BLaER1 treated with 17β-estradiol and CSF1 and Interleukin-3, amounts not matched to agents 10 nM and 100 nM (cell line): ENCODE data around the gene DCX.

Experiments
- H3K27ac ChIP-seq, 11 experiments: shearing (Covaris generic); formaldehyde crosslinking; 2 replicates each; pipeline ENCODE4 v1.8.1; 2022
- H3K27me3 ChIP-seq, 11 experiments: shearing (Covaris generic); formaldehyde crosslinking; 2 replicates each; pipeline ENCODE4 v1.8.1; 2022
- H3K36me3 ChIP-seq, 11 experiments: shearing (Covaris generic); formaldehyde crosslinking; 2 replicates each; pipeline ENCODE4 v1.8.1; 2022
- H3K4me1 ChIP-seq, 10 experiments: shearing (Covaris generic); formaldehyde crosslinking; 2 replicates each; pipeline ENCODE4 v1.8.1; 2022
- H3K4me2 ChIP-seq, 11 experiments: shearing (Covaris generic); formaldehyde crosslinking; 2 replicates each; pipeline ENCODE4 v1.8.1; 2022
- H3K4me3 ChIP-seq, 10 experiments: shearing (Covaris generic); formaldehyde crosslinking; 2 replicates each; pipeline ENCODE4 v1.8.1; 2022
- H3K9ac ChIP-seq, 11 experiments: shearing (Covaris generic); formaldehyde crosslinking; 2 replicates each; pipeline ENCODE4 v1.8.1; 2022
- H3K9me3 ChIP-seq, 11 experiments: shearing (Covaris generic); formaldehyde crosslinking; replicated peaks in 1 of 11; 2 replicates each; pipeline ENCODE4 v1.8.1; 2022
- H4K20me1 ChIP-seq, 11 experiments: shearing (Covaris generic); formaldehyde crosslinking; 2 replicates each; pipeline ENCODE4 v1.8.1; 2022
- Cebpa-rat ChIP-seq, 11 experiments: shearing (Covaris generic); IDR thresholded peaks; 2 replicates each; pipeline ENCODE4 v1.8.1; 2022

The DCX gene

GRCh38 chrX:111318901-111319300 lies 93.1 kb downstream of the DCX start:
- Histone ChIP-seq H3K36me3 (no peaks in the 10 kb centered on the region), H3K9me3 (peaks cover 0 to 8% (median 3%) of the 10 kb centered on the region in 11 experiments; a peak in 5 of 22 replicates), H3K27me3 (peaks cover 44 to 74% (median 65%) of the 10 kb centered on the region in 11 experiments), H3K27ac (no peak overlapping the region), H3K9ac (no peak overlapping the region), H3K4me1 (no peaks in the 10 kb centered on the region), H4K20me1 (no peaks in the 10 kb centered on the region; a peak in 3 of 22 replicates), H3K4me2 (no peak overlapping the region), H3K4me3 (no peak overlapping the region)
- TF ChIP-seq Cebpa-rat (IDR thresholded peaks at IDR 0.05): no peak

- Histone ChIP-seq H3K9ac (no peak overlapping the region), H3K4me3 (no peak overlapping the region), H3K36me3 (no peaks in the 10 kb centered on the region), H3K4me1 (no peaks in the 10 kb centered on the region), H3K27ac (no peak overlapping the region), H4K20me1 (no peaks in the 10 kb centered on the region; a peak in 2 of 22 replicates), H3K27me3 (peaks cover 55 to 96% (median 81%) of the 10 kb centered on the region in 11 experiments), H3K4me2 (no peak overlapping the region), H3K9me3 (peaks cover 0 to 12% (median 0%) of the 10 kb centered on the region in 11 experiments; a peak in 5 of 22 replicates)
- no peak for TF ChIP-seq Cebpa-rat (IDR thresholded peaks at IDR 0.05)
Observed at GRCh38 chrX:111309083-111309482, 102.9 kb downstream of the DCX start.

- no peak for TF ChIP-seq Cebpa-rat (IDR thresholded peaks at IDR 0.05)
- H3K9me3 ChIP-seq: peaks cover 0 to 5% (median 0%) of the 10 kb centered on the region in 11 experiments; a peak in 2 of 22 replicates
- H3K36me3 ChIP-seq: no peaks in the 10 kb centered on the region
- no peak overlapping the region for H3K9ac ChIP-seq
- H3K4me1 ChIP-seq: no peaks in the 10 kb centered on the region
- no peaks in the 10 kb centered on the region; a peak in 2 of 22 replicates for H4K20me1 ChIP-seq
- no peak overlapping the region for H3K27ac ChIP-seq
- H3K4me2 ChIP-seq: no peak overlapping the region
- no peak overlapping the region for H3K4me3 ChIP-seq
- H3K27me3 ChIP-seq: peaks cover 58 to 97% (median 82%) of the 10 kb centered on the region in 11 experiments
Observed at GRCh38 chrX:111308039-111308438, 104.0 kb downstream of the DCX start.

DNA sequence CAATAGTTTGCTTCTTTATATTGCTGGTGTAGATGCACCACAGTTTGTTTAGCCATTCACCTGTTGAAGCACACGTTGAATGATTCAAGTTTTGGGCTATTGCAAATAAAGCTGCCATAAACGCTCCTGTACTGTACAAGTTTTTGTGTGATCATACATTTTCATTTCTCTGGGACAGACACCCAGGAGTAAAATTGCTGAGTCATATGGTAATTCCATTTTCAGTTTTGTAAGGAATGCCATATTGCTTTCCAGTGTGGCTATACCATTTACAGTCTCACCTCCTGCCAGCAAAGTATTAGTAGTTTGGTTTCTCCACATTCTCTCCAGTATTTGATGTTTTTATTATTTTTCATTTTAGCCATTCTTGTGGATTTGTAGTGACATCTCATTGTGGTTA lies 109.7 kb downstream of the DCX start:
- peaks cover 68 to 100% (median 85%) of the 10 kb centered on the region in 11 experiments for H3K27me3 ChIP-seq
- H3K27ac ChIP-seq: no peak overlapping the region
- no peaks in the 10 kb centered on the region for H3K9me3 ChIP-seq
- peaks cover 0 to 5% (median 0%) of the 10 kb centered on the region in 11 experiments; a peak in 1 of 22 replicates for H4K20me1 ChIP-seq
- H3K4me1 ChIP-seq: no peaks in the 10 kb centered on the region
- no peak for TF ChIP-seq Cebpa-rat (IDR thresholded peaks at IDR 0.05)
- no peak overlapping the region for H3K4me3 ChIP-seq
- H3K4me2 ChIP-seq: no peak overlapping the region
- H3K36me3 ChIP-seq: no peaks in the 10 kb centered on the region
- no peak overlapping the region for H3K9ac ChIP-seq

GRCh38 chrX:111288841-111289240 lies 123.2 kb downstream of the DCX start:
- H3K36me3 ChIP-seq: no peaks in the 10 kb centered on the region
- no peaks in the 10 kb centered on the region; a peak in 3 of 22 replicates for H4K20me1 ChIP-seq
- no peaks in the 10 kb centered on the region for H3K4me1 ChIP-seq
- H3K4me3 ChIP-seq: no peak overlapping the region
- peaks cover 0 to 7% (median 0%) of the 10 kb centered on the region in 11 experiments; a peak in 1 of 22 replicates for H3K9me3 ChIP-seq
- no peak overlapping the region for H3K9ac ChIP-seq
- no peak overlapping the region for H3K27ac ChIP-seq
- peaks cover 85 to 99% (median 95%) of the 10 kb centered on the region in 11 experiments for H3K27me3 ChIP-seq
- no peak overlapping the region for H3K4me2 ChIP-seq
- TF ChIP-seq Cebpa-rat (IDR thresholded peaks at IDR 0.05): no peak

DNA sequence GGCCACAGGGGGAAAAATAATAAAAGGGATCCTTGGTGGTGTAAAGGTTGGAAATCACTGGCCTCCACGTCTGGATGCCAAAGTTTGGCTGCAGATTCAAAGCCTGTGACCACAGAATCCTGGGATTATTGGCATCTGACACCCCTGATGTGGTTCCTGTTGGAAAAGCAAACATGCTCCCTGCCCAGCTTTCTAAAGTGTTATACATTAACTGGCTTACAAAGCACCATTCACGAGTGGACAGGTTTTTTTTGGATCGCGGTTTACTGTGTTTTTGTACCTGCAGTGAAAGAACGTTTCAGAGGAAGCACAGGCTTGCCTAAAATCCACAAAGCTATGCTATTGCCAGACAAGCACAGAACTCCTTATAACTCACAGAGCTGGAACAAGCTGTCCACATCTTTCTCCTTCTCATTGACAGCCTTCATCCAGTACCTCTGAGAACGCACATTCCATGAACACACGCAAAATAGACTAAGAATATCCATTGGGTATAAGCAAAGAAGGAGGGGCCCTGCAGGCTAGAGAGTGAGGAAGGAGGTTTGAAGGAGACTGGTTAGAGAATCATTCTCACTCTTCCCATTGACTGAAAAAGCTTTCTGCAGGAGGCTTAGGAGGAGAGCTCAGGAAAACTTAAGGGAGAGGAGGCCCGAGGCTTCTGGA lies 127.2 kb downstream of the DCX start:
- Histone ChIP-seq H3K27me3 (peaks cover 80 to 99% (median 95%) of the 10 kb centered on the region in 11 experiments), H3K4me1 (no peaks in the 10 kb centered on the region), H3K4me3 (no peak overlapping the region), H4K20me1 (no peaks in the 10 kb centered on the region; a peak in 1 of 22 replicates), H3K36me3 (no peaks in the 10 kb centered on the region), H3K9ac (no peak overlapping the region), H3K9me3 (peaks cover 0 to 7% (median 0%) of the 10 kb centered on the region in 11 experiments; a peak in 1 of 22 replicates), H3K27ac (no peak overlapping the region), H3K4me2 (no peak overlapping the region)
- TF ChIP-seq Cebpa-rat (IDR thresholded peaks at IDR 0.05): no peak

- TF ChIP-seq Cebpa-rat (IDR thresholded peaks at IDR 0.05): no peak
- Histone ChIP-seq H3K36me3 (no peaks in the 10 kb centered on the region), H4K20me1 (no peaks in the 10 kb centered on the region; a peak in 1 of 22 replicates), H3K27ac (no peak overlapping the region), H3K27me3 (peaks cover 80 to 99% (median 95%) of the 10 kb centered on the region in 11 experiments), H3K9me3 (peaks cover 0 to 7% (median 0%) of the 10 kb centered on the region in 11 experiments; a peak in 1 of 22 replicates), H3K4me3 (no peak overlapping the region), H3K9ac (no peak overlapping the region), H3K4me1 (no peaks in the 10 kb centered on the region), H3K4me2 (no peak overlapping the region)
Observed at GRCh38 chrX:111283446-111283845, 128.5 kb downstream of the DCX start.

DNA sequence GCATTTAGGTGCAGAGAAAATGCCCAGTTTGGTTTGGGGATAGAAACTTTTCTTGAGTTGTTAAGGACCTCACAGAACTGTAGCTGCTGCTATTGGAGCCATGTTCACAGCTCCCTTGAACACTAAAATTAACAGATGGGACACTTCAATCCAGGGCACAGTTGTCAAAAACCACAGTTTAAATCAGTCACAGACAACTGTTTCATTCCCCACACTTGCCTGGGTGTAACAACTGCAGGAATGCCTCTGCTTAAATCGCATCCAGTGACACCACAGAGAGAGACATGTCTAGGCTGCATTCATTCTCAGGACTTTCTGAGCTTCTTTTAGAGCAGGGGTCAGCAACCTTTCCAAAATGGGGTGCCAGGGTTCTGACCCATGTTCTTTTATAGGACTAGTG lies 129.0 kb downstream of the DCX start:
- Histone ChIP-seq H4K20me1 (no peaks in the 10 kb centered on the region; a peak in 1 of 22 replicates), H3K4me2 (no peak overlapping the region), H3K9me3 (peaks cover 0 to 6% (median 0%) of the 10 kb centered on the region in 11 experiments; a peak in 1 of 22 replicates), H3K4me3 (no peak overlapping the region), H3K36me3 (no peaks in the 10 kb centered on the region), H3K27ac (no peak overlapping the region), H3K4me1 (no peaks in the 10 kb centered on the region), H3K27me3 (peaks cover 80 to 99% (median 95%) of the 10 kb centered on the region in 11 experiments), H3K9ac (no peak overlapping the region)
- no peak for TF ChIP-seq Cebpa-rat (IDR thresholded peaks at IDR 0.05)

DNA sequence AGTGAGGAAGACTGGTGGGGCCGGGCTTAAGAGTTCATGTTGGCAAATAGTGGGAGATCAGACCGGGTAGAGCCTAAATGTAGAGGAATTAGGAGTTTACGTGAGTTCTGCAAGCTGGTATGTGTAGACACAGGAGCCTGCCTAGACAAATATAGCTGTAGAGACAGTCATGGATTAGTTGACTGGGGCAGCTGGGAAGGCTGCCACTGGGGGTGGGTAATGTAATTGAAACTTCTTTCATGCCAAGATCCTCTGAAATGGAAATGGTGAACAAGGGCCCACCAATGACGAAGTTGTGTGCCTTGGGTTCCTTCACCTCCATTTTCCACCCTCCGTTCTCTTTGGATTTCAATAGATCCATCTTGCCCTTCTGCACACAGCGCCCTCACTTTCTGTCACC lies 129.9 kb downstream of the DCX start:
- H3K9me3 ChIP-seq: no peaks in the 10 kb centered on the region; a peak in 1 of 22 replicates
- no peaks in the 10 kb centered on the region for H3K36me3 ChIP-seq
- no peaks in the 10 kb centered on the region; a peak in 1 of 22 replicates for H4K20me1 ChIP-seq
- no peaks in the 10 kb centered on the region for H3K4me1 ChIP-seq
- H3K9ac ChIP-seq: no peak overlapping the region
- H3K4me2 ChIP-seq: no peak overlapping the region
- TF ChIP-seq Cebpa-rat (IDR thresholded peaks at IDR 0.05): no peak
- H3K27me3 ChIP-seq: peaks cover 77 to 97% (median 94%) of the 10 kb centered on the region in 11 experiments
- no peak overlapping the region for H3K4me3 ChIP-seq
- no peak overlapping the region for H3K27ac ChIP-seq
